ENCODE results near the gene AK5. TPM values are rescaled to one million over a fixed set of nuclear protein-coding genes. Genes with fewer than 3 reads are reported as not detected.
"Not testable (repeated sequence)": the region's sequence is repeated elsewhere in the genome, so short reads cannot be mapped to it uniquely, and the experiment has no call there.

AK5 gene
- total and polyA plus RNA-seq, 2 of the 13 experiments (the other 11 are each of a cell fraction or from before 2014, with no cell fraction given), result not detected

- CTCF ChIA-PET (ENCODE audit: low intra/inter-chr PET ratio, low total read pairs); BruUV-seq (replicated peaks); H3K9me3 ChIP-seq (ENCODE audit: low read length); H3K27me3 ChIP-seq (ENCODE audit: control insufficient read depth in 1 of 2, insufficient read depth in 2 of 2, low read length in 2 of 2); H3K9ac ChIP-seq (ENCODE audit: insufficient read depth, low read depth, low read length); H3K79me2 ChIP-seq (ENCODE audit: insufficient read depth, low read length); H3K4me1 ChIP-seq (ENCODE audit: insufficient read depth, low read length); POLR2A ChIA-PET; FAIRE-seq; in situ Hi-C loops (cut with HindIII; ENCODE audit: extremely low pct_ligation_motif_present, low pct_unique_long_range_greater_than_20kb); ATAC-seq; intact Hi-C loops (cut with micrococcal nuclease; ENCODE audit: unreplicated experiment); H3K36me3 ChIP-seq (replicated peaks in 1 of 2; ENCODE audit: control insufficient read depth in 1 of 2, insufficient read depth in 2 of 2, low read length in 2 of 2); H2AFZ ChIP-seq (ENCODE audit: low read length); H4K20me1 ChIP-seq (ENCODE audit: insufficient read depth, low read length); H3K4me3 ChIP-seq (replicated peaks in 1 of 3; ENCODE audit: insufficient read depth in 1 of 3, low read depth in 2 of 3, low read length in 3 of 3); H3K27ac ChIP-seq (ENCODE audit: extremely low read length, insufficient read depth, low read length); H3K4me2 ChIP-seq (ENCODE audit: low read depth, low read length); DNase-seq (ENCODE audit: low spot score): not testable (repeated sequence)
- WGBS (ENCODE audit: low lambda C conversion rate), result 33% methylated on average over 4 of the region's 4 CpGs
Measured at GRCh38 chr1:77408933-77409332, 127.1 kb downstream of the AK5 start.

GRCh38 chr1:77412069-77412819, 130.4 kb downstream of the AK5 start:
- Histone ChIP-seq H4K20me1 (ENCODE audit: insufficient read depth, low read length) (no peaks in the 10 kb centered on the region), H3K36me3 (replicated peaks in 1 of 2; ENCODE audit: control insufficient read depth in 1 of 2, insufficient read depth in 2 of 2, low read length in 2 of 2) (no peaks in the 10 kb centered on the region), H3K4me3 (replicated peaks in 1 of 3; ENCODE audit: insufficient read depth in 1 of 3, low read depth in 2 of 3, low read length in 3 of 3) (no peak overlapping the region), H3K27ac (ENCODE audit: extremely low read length, insufficient read depth, low read length) (no peak overlapping the region), H3K79me2 (ENCODE audit: insufficient read depth, low read length) (no peaks in the 10 kb centered on the region), H3K4me1 (ENCODE audit: insufficient read depth, low read length) (no peaks in the 10 kb centered on the region), H3K27me3 (ENCODE audit: control insufficient read depth in 1 of 2, insufficient read depth in 2 of 2, low read length in 2 of 2) (peaks cover 0 to 8% of the 10 kb centered on the region in 2 experiments; a peak in 1 of 5 replicates), H3K9ac (ENCODE audit: insufficient read depth, low read depth, low read length) (no peak overlapping the region), H2AFZ (ENCODE audit: low read length) (no peak overlapping the region), H3K9me3 (ENCODE audit: low read length) (no peaks in the 10 kb centered on the region), H3K4me2 (ENCODE audit: low read depth, low read length) (no peak overlapping the region)
- DNase-seq (ENCODE audit: low spot score), result no peak
- intact Hi-C loops (cut with micrococcal nuclease; ENCODE audit: unreplicated experiment) (no loop called here), in situ Hi-C loops (cut with HindIII; ENCODE audit: extremely low pct_ligation_motif_present, low pct_unique_long_range_greater_than_20kb) (no loop called here)
- POLR2A ChIA-PET, result no interaction called here
- BruUV-seq (replicated peaks), result no TSS peak
- CTCF ChIA-PET (ENCODE audit: low intra/inter-chr PET ratio, low total read pairs), result no interaction called here
- under 1% methylated on average over 9 of the region's 9 CpGs for WGBS (ENCODE audit: low lambda C conversion rate)
- TF ChIP-seq CEBPB (IDR thresholded peaks at IDR 0.05; ENCODE audit: borderline replicate concordance, low read depth, low read length) (peak; percentile 23; the same call in 1 of the 2 replicates), ZNF121 (CRISPR knock-in tag; IDR thresholded peaks at IDR 0.05) (no peak), CEBPG (CRISPR knock-in tag; IDR thresholded peaks at IDR 0.05) (peak; percentile 17; the same call in 1 of the 2 replicates)
- peak; percentile 41; the same call in 1 of the 3 replicates for ATAC-seq
- no peak for FAIRE-seq
